Stimulated activated CD4-positive, alpha-beta T cell treated with anti-CD3 and anti-CD28 coated beads, Interleukin-15, amount 100 ng/mL, for 24 hours (primary cell): Measurements from ENCODE around the gene CCNYL1.
A peak's percentile ranks its signal among the peaks of the same experiment; 100 is the strongest.
"Not testable (repeated sequence)": the region's sequence is repeated elsewhere in the genome, so short reads cannot be mapped to it uniquely, and the experiment has no call there.

Source experiments
- DNase-seq: peaks from one replicate; pipeline ENCODE4 v3.0.0-alpha.2; 2020

CCNYL1 gene

GRCh38 chr2:207710814-207711740 is at the start of gene CCNYL1:
Gene CCNYL1 (plus strand): TSS chr2:207711640. CDS start chr2:207711897, 257 bp downstream.
- peak; percentile 98 for DNase-seq

DNA sequence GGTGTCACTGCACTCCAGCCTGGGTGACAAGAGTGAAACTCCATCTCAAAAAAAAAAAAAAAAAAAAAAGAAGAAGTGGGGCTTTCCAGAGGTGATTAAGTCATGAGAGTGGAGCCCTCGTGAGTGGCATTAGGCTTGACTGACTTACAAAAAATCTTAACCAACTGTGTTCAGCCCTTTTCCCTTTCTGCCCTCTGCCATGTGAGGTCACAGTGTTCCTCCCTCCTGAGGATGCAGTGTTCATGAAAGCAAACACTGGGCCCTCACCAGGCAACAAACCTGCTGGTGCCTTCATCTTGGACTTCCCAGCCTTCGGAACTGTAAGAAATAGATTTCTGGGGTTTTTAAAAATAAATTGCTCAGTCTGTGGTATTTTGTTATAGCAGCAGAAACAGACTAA is 49.2 kb upstream of the CCNYL1 start:
- no peak for DNase-seq

DNA sequence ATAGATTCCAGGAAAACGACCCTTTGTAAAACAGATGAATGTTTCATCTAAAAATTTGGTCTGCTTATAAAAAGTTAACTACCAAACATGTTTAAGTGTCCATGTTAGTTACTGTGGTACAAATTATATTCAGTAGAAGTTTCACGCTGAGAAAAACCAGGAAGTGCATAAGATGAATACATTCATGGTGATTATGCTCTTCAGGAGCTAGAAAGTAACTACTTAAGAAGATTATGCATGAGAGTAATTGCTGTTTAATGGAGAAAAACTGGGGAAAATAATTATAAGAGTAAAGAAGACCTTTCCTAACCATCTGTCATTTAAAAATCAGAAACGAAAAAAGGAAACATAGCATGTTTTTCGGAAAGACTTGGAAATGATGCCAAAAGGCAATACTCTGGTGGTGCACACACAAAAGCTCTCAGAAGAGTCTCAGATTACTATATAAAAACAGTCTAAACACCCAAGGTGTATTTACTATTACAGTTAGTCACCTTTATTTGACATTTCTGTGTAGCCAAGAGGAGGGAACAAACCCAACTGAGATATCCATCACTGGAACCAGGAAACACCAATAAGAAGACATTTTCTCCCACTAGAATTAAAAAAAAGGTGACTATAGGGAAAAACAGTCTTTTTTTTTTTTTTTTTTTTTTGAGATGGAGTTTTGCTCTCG is 47.4 kb upstream of the CCNYL1 start:
- no peak for DNase-seq

GRCh38 chr2:207670887-207671286 is 40.6 kb upstream of the CCNYL1 start:
- DNase-seq: no peak

GRCh38 chr2:207673431-207673830 is 38.0 kb upstream of the CCNYL1 start:
- no peak for DNase-seq

DNA sequence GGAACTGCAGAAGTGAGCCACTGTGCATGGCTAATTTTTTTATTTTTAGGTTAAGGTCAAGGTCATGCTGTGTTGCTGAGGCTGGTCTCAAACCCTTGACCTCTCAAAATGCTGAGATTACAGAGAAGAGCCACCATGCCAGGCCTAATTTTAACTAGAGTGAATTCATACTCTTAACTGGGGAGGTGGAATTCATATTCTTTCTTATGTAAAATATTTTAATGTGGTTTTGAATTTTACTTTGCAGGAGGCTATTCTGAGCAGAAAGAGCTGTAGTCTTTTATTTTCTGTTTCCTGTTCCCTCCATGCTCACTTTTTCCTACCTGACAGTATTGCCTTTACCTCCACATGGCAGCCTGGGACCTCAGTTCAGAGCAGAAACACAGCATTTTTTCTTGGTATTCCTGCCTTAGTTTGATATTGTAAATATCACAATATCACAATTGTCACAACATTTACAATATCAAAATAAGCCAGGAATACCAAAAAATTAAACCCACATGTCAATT is 37.1 kb upstream of the CCNYL1 start:
- no peak for DNase-seq

GRCh38 chr2:207674826-207675225 is 36.6 kb upstream of the CCNYL1 start:
- DNase-seq: no peak

GRCh38 chr2:207676827-207677354 is 34.5 kb upstream of the CCNYL1 start:
- DNase-seq: no peak

DNA sequence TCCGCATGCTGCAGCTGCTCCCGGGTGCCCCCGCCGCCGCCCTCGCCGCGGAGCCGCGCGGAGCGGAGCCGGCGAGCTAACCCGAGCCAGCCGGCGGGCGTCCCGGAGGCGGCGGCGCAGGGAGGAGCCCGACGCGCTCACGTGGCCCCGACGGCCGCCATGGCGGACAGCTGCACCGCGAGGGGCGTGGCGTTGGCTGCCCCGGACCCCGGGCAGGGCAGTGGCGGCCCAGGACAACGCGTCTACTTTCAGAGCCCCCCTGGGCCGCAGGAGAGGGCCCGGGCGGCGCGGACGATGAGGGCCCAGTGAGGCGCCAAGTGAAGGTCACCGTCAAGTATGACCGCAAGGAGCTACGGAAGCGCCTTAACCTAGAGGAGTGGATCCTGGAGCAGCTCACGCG is 30.0 kb upstream of the CCNYL1 start:
- DNase-seq: no peak

GRCh38 chr2:207682557-207682956 is 28.9 kb upstream of the CCNYL1 start:
- DNase-seq: no peak

- DNase-seq: no peak
These were observed 28.0 kb upstream of the CCNYL1 start for GRCh38 chr2:207683438-207683837.

GRCh38 chr2:207683879-207684627 is 27.4 kb upstream of the CCNYL1 start:
- no peak for DNase-seq

DNA sequence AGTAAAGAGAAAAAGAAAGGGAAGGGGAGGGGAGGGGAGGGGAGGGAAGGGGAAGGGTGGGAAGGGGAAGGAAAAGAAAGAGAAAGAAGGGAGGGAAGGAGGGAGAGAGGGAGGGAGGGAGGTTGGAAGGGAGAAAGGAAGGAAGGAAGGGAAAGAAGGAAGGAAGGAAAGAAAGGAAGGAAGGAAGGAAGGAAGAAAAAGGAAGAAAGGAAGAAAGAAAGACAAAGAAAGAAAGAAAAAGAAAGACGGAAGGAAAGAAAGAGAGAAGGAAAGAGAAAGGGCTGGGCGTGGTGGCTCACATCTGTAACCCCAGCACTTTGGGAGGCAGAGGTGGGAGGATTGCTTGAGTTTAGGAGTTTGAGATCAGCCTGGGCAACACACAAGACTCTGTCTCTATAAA is 24.6 kb upstream of the CCNYL1 start:
- no peak for DNase-seq

DNA sequence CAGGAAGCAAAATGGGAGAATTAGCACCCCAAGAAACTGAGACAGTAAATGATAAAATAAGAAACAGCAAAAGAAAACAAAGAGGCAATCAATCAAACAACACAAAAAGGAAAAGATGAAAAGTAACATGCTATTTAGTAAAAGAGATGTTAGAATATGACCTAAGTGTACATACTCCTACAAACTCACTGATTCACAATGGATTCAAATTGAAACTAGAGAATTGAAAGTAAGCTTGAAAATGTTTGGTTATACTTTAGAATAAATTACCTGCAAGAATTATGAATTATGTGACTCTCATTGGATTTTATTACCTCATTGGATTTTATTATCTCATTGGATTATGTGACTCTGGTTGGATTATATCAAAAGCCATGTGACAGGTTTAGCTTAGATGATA is 22.8 kb upstream of the CCNYL1 start:
- no peak for DNase-seq

DNA sequence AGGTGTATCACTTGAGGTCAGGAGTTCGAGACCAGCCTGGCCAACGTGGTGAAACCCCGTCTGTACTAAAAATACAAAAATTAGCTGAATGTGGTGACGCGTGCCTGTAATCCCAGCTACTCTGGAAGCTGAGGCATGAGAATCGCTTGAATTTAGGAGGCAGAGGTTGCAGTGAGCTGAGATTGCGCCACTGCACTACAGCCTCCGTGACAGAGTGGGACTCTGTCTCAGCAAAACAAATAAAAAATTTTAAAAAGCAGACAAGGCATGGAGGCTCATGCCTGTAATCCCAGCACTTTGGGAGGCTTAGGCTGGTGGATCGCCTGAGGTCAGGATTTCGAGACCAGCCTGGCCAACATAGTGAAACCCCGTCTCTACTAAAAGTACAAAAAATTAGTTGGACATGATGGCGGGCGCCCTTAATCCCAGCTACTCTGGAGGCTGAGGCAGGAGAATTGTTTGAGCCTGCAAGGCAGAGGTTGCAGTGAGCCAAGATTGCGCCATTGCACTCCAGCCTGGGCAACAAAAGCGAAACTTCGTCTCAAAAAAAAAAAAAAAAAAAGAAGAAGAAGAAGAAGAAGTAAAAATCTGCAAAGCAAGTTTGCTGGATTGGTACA is 20.5 kb upstream of the CCNYL1 start:
- not testable (repeated sequence) for DNase-seq

GRCh38 chr2:207692206-207693065 is 19.0 kb upstream of the CCNYL1 start:
- peak; percentile 53 for DNase-seq

- no peak for DNase-seq
These were observed 17.7 kb upstream of the CCNYL1 start for GRCh38 chr2:207693641-207694249.

GRCh38 chr2:207694811-207695281 is 16.6 kb upstream of the CCNYL1 start:
- DNase-seq: no peak

DNA sequence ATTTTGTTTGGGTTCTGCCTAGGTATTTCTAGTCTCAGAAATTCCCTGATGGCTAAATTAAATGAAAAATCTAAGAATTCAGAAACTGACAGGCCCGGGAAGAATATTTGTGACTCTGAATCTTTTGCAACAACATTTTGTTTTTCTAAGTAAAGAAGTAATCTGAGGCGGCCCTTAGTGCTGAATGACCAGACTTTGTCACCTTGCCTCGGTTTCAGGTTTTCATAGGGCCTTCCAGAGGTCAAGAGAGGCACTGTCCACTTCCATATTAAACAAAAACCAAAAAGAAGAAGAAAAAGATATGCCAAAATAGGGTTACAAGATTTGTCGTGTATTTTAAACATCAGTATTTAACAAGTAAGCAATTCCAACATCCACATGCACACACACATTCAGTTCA is 16.1 kb upstream of the CCNYL1 start:
- no peak for DNase-seq

- DNase-seq: not testable (repeated sequence)
These were observed 14.5 kb upstream of the CCNYL1 start for GRCh38 chr2:207696911-207697310.

DNA sequence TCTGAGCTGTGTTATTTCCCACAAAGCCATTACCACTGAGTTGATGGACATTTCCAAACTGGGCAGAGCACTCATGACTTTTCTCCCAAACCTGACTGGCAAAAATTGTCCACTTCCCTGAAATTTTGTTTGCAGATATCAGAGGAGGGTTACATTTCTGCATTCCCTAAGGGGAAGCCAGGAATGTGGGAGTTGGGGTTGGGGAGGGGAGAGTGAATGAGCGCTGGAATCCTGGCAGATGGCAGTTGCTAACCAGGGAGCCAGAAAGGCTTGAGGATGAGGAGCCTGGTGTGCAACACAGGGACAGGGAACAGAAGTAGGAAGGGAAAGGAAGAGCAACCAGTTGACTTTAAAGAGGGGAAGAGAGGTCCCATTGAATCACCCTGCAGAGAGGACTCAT is 14.0 kb upstream of the CCNYL1 start:
- DNase-seq: no peak
